H1 (cell line): ENCODE data around the gene PIAS1. TPM values are rescaled to one million over a fixed set of nuclear protein-coding genes. Genes with fewer than 3 reads are reported as not detected.

Experiments
- CTCF ChIA-PET: fragments of 300-600 bp; sonication (Branson Sonifier 250); formaldehyde crosslinking; loops from one replicate; lab custom pipeline; 2021; ENCODE audit not compliant: partially characterized antibody; lab: Charles Lee
- POLR2A ChIA-PET: fragments of 300-600 bp; sonication (Branson Sonifier 250); formaldehyde crosslinking; loops from one replicate; lab custom pipeline; 2021; ENCODE audit warnings: inconsistent platforms; ENCODE audit not compliant: partially characterized antibody; lab: Charles Lee
- DNase-seq, 2 experiments: peaks; one replicate each; pipeline versions ENCODE4 v3.0.0 to v3.0.0-alpha.2; 2010 to 2022; ENCODE audit warnings: low spot score in 2 of 2, low read depth in 1 of 2, mixed read lengths in 1 of 2
- FAIRE-seq: peaks from 2 replicates; lab custom pipeline; 2011; peaks lifted over from hg19 to GRCh38; lab: Jason Lieb, UNC
- H2AFZ ChIP-seq: 2 replicates; pipeline ENCODE4 v1.8.1; 2012; ENCODE audit warnings: low read length, inconsistent platforms
- H2AK5ac ChIP-seq: 2 replicates; pipeline ENCODE4 v1.6.1; 2013; ENCODE audit warnings: low read depth, low read length
- H2BK120ac ChIP-seq: replicated peaks from 2 replicates; pipeline ENCODE3; 2013; ENCODE audit warnings: low read depth, low read length, inconsistent platforms
- H2BK12ac ChIP-seq: 2 replicates; pipeline ENCODE4 v1.6.1; 2013; ENCODE audit warnings: low read depth, low read length
- H2BK15ac ChIP-seq: 2 replicates; pipeline ENCODE4 v1.6.1; 2013; ENCODE audit warnings: low read length
- H2BK20ac ChIP-seq: 2 replicates; pipeline ENCODE4 v1.6.1; 2013; ENCODE audit warnings: low read length
- H2BK5ac ChIP-seq: 2 replicates; pipeline ENCODE4 v1.6.1; 2013; ENCODE audit warnings: low read depth, low read length
- H3K14ac ChIP-seq: 2 replicates; pipeline ENCODE4 v1.6.1; 2013; ENCODE audit warnings: inconsistent platforms; ENCODE audit not compliant: insufficient read length
- H3K18ac ChIP-seq: 2 replicates; pipeline ENCODE4 v1.6.1; 2013; ENCODE audit warnings: low read length; ENCODE audit errors: extremely low read depth
- H3K23ac ChIP-seq: 2 replicates; pipeline ENCODE4 v1.6.1; 2013; ENCODE audit warnings: inconsistent platforms; ENCODE audit not compliant: insufficient read length
- H3K23me2 ChIP-seq: 2 replicates; pipeline ENCODE4 v1.6.1; 2013; ENCODE audit warnings: low read depth, low read length
- H3K27ac ChIP-seq: 2 replicates; pipeline ENCODE4 v1.6.1; 2011; ENCODE audit warnings: low read depth, low read length, inconsistent platforms
- H3K27me3 ChIP-seq, 4 experiments: replicated peaks in 1 of 4; 1 replicate in 1 of 4; 2 replicates in 3 of 4; pipeline versions ENCODE4 v1.6.1 to v1.8.1; 2011 to 2013; ENCODE audit warnings: low read length in 3 of 4, mild to moderate bottlenecking in 3 of 4, inconsistent platforms in 2 of 4, mixed read lengths in 2 of 4, moderate library complexity in 1 of 4; ENCODE audit not compliant: control insufficient read depth in 3 of 4, insufficient read depth in 3 of 4; ENCODE audit errors: extremely low read depth in 1 of 4
- H3K36me3 ChIP-seq, 4 experiments: 2 replicates each; pipeline versions ENCODE4 v1.6.1 to v1.8.1; 2011 to 2013; ENCODE audit warnings: mild to moderate bottlenecking in 4 of 4, low read length in 3 of 4, moderate library complexity in 2 of 4, control low read depth in 1 of 4, inconsistent platforms in 1 of 4; ENCODE audit not compliant: insufficient read depth in 4 of 4, control insufficient read depth in 2 of 4
- H3K4ac ChIP-seq: replicated peaks from 2 replicates; pipeline ENCODE3; 2013; ENCODE audit warnings: low read length, low read depth, mixed read lengths, inconsistent platforms; ENCODE audit not compliant: insufficient read length
- H3K4me1 ChIP-seq, 4 experiments: replicated peaks in 1 of 4; 1 replicate in 1 of 4; 2 replicates in 3 of 4; pipeline versions ENCODE4 v1.6.1 to v1.8.1; 2011 to 2013; ENCODE audit warnings: low read length in 3 of 4, inconsistent platforms in 2 of 4, mixed read lengths in 1 of 4; ENCODE audit not compliant: insufficient read depth in 4 of 4, control insufficient read depth in 3 of 4
- H3K4me2 ChIP-seq, 2 experiments: 2 replicates each; pipeline versions ENCODE4 v1.6.1 to v1.8.1; 2011 to 2013; ENCODE audit warnings: low read depth in 2 of 2, low read length in 2 of 2, control low read depth in 1 of 2, inconsistent platforms in 1 of 2, mild to moderate bottlenecking in 1 of 2; ENCODE audit not compliant: insufficient read depth in 1 of 2
- H3K4me3 ChIP-seq, 4 experiments: fragments of 200-600, 300-600 bp in 1 of 4; sonication (generic), shearing (Covaris generic), sonication (Bioruptor Twin) in 1 of 4; 2 replicates each; pipeline versions ENCODE4 v1.5.1 to v1.8.1; 2011 to 2016; ENCODE audit warnings: low read length in 4 of 4, low read depth in 3 of 4, control low read depth in 2 of 4, inconsistent platforms in 2 of 4, mild to moderate bottlenecking in 2 of 4, mixed read lengths in 1 of 4, moderate library complexity in 1 of 4; ENCODE audit not compliant: insufficient read depth in 2 of 4; ENCODE audit errors: extremely low read depth in 1 of 4
- H3K56ac ChIP-seq: replicated peaks from 2 replicates; pipeline ENCODE3; 2013; ENCODE audit warnings: low read depth, mild to moderate bottlenecking, mixed read lengths, low read length, inconsistent platforms; ENCODE audit not compliant: insufficient read length
- H3K79me1 ChIP-seq: 2 replicates; pipeline ENCODE4 v1.6.1; 2013; ENCODE audit warnings: low read depth, low read length, control low read depth
- H3K79me2 ChIP-seq, 2 experiments: 2 replicates each; pipeline versions ENCODE4 v1.6.1 to v1.8.1; 2012 to 2013; ENCODE audit warnings: low read length in 2 of 2, mild to moderate bottlenecking in 2 of 2, inconsistent platforms in 1 of 2; ENCODE audit not compliant: insufficient read depth in 2 of 2, control insufficient read depth in 1 of 2
- H3K9ac ChIP-seq, 4 experiments: replicated peaks in 1 of 4; 1 replicate in 1 of 4; 2 replicates in 3 of 4; pipeline versions ENCODE4 v1.6.1 to v1.8.1; 2011 to 2013; ENCODE audit warnings: low read depth in 3 of 4, low read length in 3 of 4, control low read depth in 2 of 4, mild to moderate bottlenecking in 2 of 4, moderate library complexity in 2 of 4, inconsistent platforms in 1 of 4; ENCODE audit errors: extremely low read depth in 1 of 4
- H3K9me3 ChIP-seq, 2 experiments: 2 replicates each; pipeline versions ENCODE4 v1.6.1 to v1.8.1; 2012 to 2013; ENCODE audit warnings: mild to moderate bottlenecking in 2 of 2, moderate library complexity in 2 of 2, control low read depth in 1 of 2, inconsistent platforms in 1 of 2, low read depth in 1 of 2, low read length in 1 of 2, mixed read lengths in 1 of 2; ENCODE audit not compliant: insufficient read depth in 2 of 2
- H4K20me1 ChIP-seq, 2 experiments: replicated peaks in 1 of 2; 2 replicates each; pipeline versions ENCODE3 to v1.8.1; 2011 to 2013; ENCODE audit warnings: inconsistent platforms in 2 of 2, low read length in 2 of 2, mild to moderate bottlenecking in 1 of 2; ENCODE audit not compliant: insufficient read depth in 2 of 2, control insufficient read depth in 1 of 2
- H4K5ac ChIP-seq: 2 replicates; pipeline ENCODE4 v1.6.1; 2013; ENCODE audit warnings: low read length, low read depth, mixed read lengths, inconsistent platforms; ENCODE audit not compliant: insufficient read length
- H4K8ac ChIP-seq: 2 replicates; pipeline ENCODE4 v1.8.0; 2013; ENCODE audit warnings: mild to moderate bottlenecking, moderate library complexity, low read length, inconsistent platforms; ENCODE audit not compliant: insufficient read depth; ENCODE audit errors: extremely low read depth
- H4K91ac ChIP-seq: replicated peaks from 2 replicates; pipeline ENCODE3; 2013; ENCODE audit warnings: low read length, mixed read lengths, inconsistent platforms; ENCODE audit not compliant: insufficient read length
- CHD2 ChIP-seq: IDR thresholded peaks from 2 replicates; pipeline ENCODE4 v1.6.1; 2012; ENCODE audit warnings: low read length, improper control_type of control experiment
- CTBP2 ChIP-seq: IDR thresholded peaks from 2 replicates; pipeline ENCODE4 v1.7.0; 2011; ENCODE audit warnings: borderline replicate concordance, mild to moderate bottlenecking, moderate library complexity, mixed read lengths, low read length; ENCODE audit not compliant: insufficient read depth, insufficient read length
- JUN ChIP-seq: IDR thresholded peaks from 2 replicates; pipeline ENCODE4 v1.6.1; 2011; ENCODE audit warnings: low read depth, mild to moderate bottlenecking, improper control_type of control experiment, low read length
- RFX5 ChIP-seq: IDR thresholded peaks from 2 replicates; pipeline ENCODE4 v1.6.1; 2011; ENCODE audit warnings: low read depth, low read length, improper control_type of control experiment, borderline replicate concordance
- SAP30 ChIP-seq: fragments of 300-600 bp; sonication (generic); IDR thresholded peaks from 2 replicates; pipeline ENCODE4 v1.7.1; 2012; ENCODE audit warnings: low read length, moderate library complexity, mild to moderate bottlenecking, inconsistent platforms; ENCODE audit not compliant: insufficient read depth, insufficient replicate concordance
- SIX5 ChIP-seq: IDR thresholded peaks from 2 replicates; pipeline ENCODE4 v1.6.1; 2011; ENCODE audit warnings: mild to moderate bottlenecking, low read depth, low read length
- TCF12 ChIP-seq: IDR thresholded peaks from 2 replicates; pipeline ENCODE4 v1.6.1; 2011; ENCODE audit warnings: low read depth, mild to moderate bottlenecking, low read length
- ZNF274 ChIP-seq: IDR thresholded peaks from 2 replicates; pipeline ENCODE4 v1.7.0; 2012; ENCODE audit warnings: low read length, borderline replicate concordance; ENCODE audit errors: extremely low read depth
- WGBS, 2 experiments: shearing (Covaris generic) in 1 of 2; methylation state at CpG; one replicate each; pipeline versions ENCODE4 v1.1.6 to v1.1.7; 2013 to 2015; ENCODE audit warnings: low lambda C conversion rate in 2 of 2, mixed read lengths in 2 of 2, inconsistent platforms in 1 of 2, low coverage in 1 of 2, missing lambda C conversion rate in 1 of 2; ENCODE audit not compliant: insufficient replicate concordance in 2 of 2, insufficient coverage in 1 of 2, insufficient read length in 1 of 2; ENCODE audit errors: extremely low coverage in 1 of 2, missing lambda C conversion rate in 1 of 2; 5-methylcytosine and 5-hydroxymethylcytosine counted together
- polyA plus RNA-seq, 7 experiments: library from polyadenylated mRNA; depleted of rRNA in 3 of 7; stranded (reverse) in 5 of 7; unstranded in 2 of 7; fragments of >200 nt in 5 of 7; fragments of 200-250 nt in 2 of 7; gene quantifications; 1 replicate in 5 of 7; 2 replicates in 1 of 7; 4 replicates in 1 of 7; pipeline versions ENCODE4 v1.2.1 to v1.2.3, GENCODE V29; 2011 to 2013; ENCODE audit warnings: missing spikeins in 2 of 7, mixed read lengths in 2 of 7
- total RNA-seq: library from RNA; stranded (reverse); fragmentation: NEBNext Ultra II Directional; extraction: Animal tissue kit (Norgen Biotek cat#: 25700); gene quantifications from 2 replicates; pipeline ENCODE4 v1.2.1, GENCODE V29; 2021

PIAS1 gene
- total and polyA plus RNA-seq, 2 of the 8 experiments (the other 6 are each of a cell fraction or from before 2014, with no cell fraction given): 30.8 to 34.5 TPM

DNA sequence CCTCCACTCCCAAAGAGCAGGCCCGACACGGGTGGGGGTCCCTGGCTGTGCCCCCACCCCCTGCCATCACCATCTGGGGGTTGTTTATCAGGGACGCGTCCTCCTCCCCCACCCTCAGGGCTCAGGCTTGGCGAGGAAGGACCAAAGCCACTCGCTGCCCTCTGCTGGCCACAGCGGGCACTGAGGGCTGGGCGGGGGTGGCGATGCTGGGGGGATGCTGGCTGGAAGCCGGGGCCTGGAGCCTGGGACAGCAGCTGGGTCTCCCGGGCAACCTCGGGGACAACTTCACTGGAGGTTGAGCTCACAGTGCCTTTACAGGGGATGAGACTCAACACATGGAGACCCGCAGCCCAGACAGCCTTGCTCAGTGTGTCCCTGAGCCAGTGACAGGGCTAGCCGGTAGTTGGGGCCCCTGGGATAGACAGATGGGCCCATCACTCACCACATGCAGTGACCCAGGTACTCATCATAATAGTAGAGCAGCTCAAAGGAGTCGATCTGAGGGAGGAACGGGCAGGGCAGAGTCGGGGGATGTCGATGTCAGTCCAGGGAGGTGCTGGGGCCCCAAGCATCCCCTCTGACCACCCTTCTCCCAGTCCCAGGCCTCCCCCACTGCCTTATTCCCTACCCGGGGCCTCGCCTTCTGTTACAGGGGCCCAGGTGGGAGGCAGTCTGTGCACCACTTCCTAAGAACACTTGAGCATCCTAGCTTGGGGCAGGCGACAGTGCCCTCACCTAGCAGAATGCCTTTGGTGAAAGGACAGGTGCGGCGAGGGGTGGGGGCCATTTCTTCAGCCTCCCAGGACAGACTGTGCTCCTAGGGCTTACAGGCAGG is 156.9 kb downstream of the PIAS1 start:
- Histone ChIP-seq H3K4ac (no peak overlapping the region), H4K91ac (no peak overlapping the region), H2BK12ac (no peak overlapping the region), H3K4me1 (peaks cover 2 to 29% (median 11%) of the 10 kb centered on the region in 4 experiments), H4K5ac (no peak overlapping the region), H4K8ac (no peak overlapping the region), H2BK20ac (no peak overlapping the region), H3K79me2 (peaks cover 0 to 39% of the 10 kb centered on the region in 2 experiments; a peak in 2 of 4 replicates), H3K18ac (no peak overlapping the region; the same call in 1 of the 2 replicates), H3K14ac (no peak overlapping the region), H2BK15ac (no peak overlapping the region), H3K4me3 (no peak overlapping the region), H3K27ac (peak overlapping the region; percentile 27; the same call in 1 of the 2 replicates), H3K4me2 (0 out of 4 replicates have a peak overlapping the region, but pooled peaks of 1 of the 2 experiments have one; percentile 30), H3K36me3 (no peaks in the 10 kb centered on the region; a peak in 1 of 8 replicates), H3K27me3 (no peaks in the 10 kb centered on the region), H3K23me2 (no peaks in the 10 kb centered on the region), H3K9ac (no peak overlapping the region), H2BK120ac (no peak overlapping the region), H2AFZ (no peak overlapping the region), H4K20me1 (peaks cover 10 to 35% of the 10 kb centered on the region in 2 experiments), H3K79me1 (peaks cover 10% of the 10 kb centered on the region; the same call in 1 of the 2 replicates), H3K23ac (no peak overlapping the region), H3K9me3 (no peaks in the 10 kb centered on the region), H2BK5ac (no peak overlapping the region), H3K56ac (no peak overlapping the region), H2AK5ac (no peak overlapping the region)
- FAIRE-seq: no peak
- peak in 1 of 2 experiments; percentile 96 for DNase-seq
- ChIA-PET CTCF (interaction anchor here (0.5 to 5.7 kb wide), 12 partner anchors 9 to 348 kb away, joined by 3 to 101 read pairs (median 4); no protein-coding TSS in a partner anchor), POLR2A (interaction anchor here (1.1 to 2.4 kb wide), 6 partner anchors 9 to 19 kb away, joined by 3 to 19 read pairs (median 6); no protein-coding TSS in a partner anchor)
- 63% methylated on average over 16 of the region's 23 CpGs; no CpG with 5 or more reads in 1 of the 2 experiments for WGBS, 2 experiments
- TF ChIP-seq ZNF274: no peak
- TF ChIP-seq RFX5: no peak
- TF ChIP-seq TCF12: no peak
- no peak for TF ChIP-seq CHD2
- no peak for TF ChIP-seq SAP30
- TF ChIP-seq SIX5: no peak
- no peak for TF ChIP-seq JUN
- no peak for TF ChIP-seq CTBP2
